ENCODE results near the gene CARD19. TPM values are rescaled to one million over a fixed set of nuclear protein-coding genes. Genes with fewer than 3 reads are reported as not detected.

The CARD19 gene
- total RNA-seq, 4 donors from 2014 or later = 34.7 to 74.4 (median 58.9) TPM

- no peak for TF ChIP-seq CTCF (IDR thresholded peaks at IDR 0.05)
- no peak for TF ChIP-seq POLR2A (IDR thresholded peaks at IDR 0.05)
- no peak overlapping the region for H3K27ac ChIP-seq
- no peak for DNase-seq
These were observed 59.9 kb downstream of the CARD19 start for GRCh38 chr9:93155716-93156474.

GRCh38 chr9:93156475-93157008 is 60.5 kb downstream of the CARD19 start:
- Histone ChIP-seq H3K27me3 (no peaks in the 10 kb centered on the region), H3K4me1 (peaks cover 0 to 7% (median 2%) of the 10 kb centered on the region in 4 donors), H3K4me3 (no peak overlapping the region), H3K36me3 (no peaks in the 10 kb centered on the region), H3K27ac (no peak overlapping the region), H3K9me3 (no peaks in the 10 kb centered on the region)
- no peak for DNase-seq
- TF ChIP-seq CTCF (IDR thresholded peaks at IDR 0.05) (no peak), POLR2A (IDR thresholded peaks at IDR 0.05) (no peak)

More at GRCh38 chr9:93155716-93156474, 59.9 kb downstream of the CARD19 start:
- no peaks in the 10 kb centered on the region for H3K9me3 ChIP-seq
- no peaks in the 10 kb centered on the region for H3K36me3 ChIP-seq
- no peaks in the 10 kb centered on the region for H3K27me3 ChIP-seq
- peaks cover 0 to 7% (median 2%) of the 10 kb centered on the region in 4 donors for H3K4me1 ChIP-seq
- H3K4me3 ChIP-seq = no peak overlapping the region

GRCh38 chr9:93159601-93160471 is 63.8 kb downstream of the CARD19 start:
- Histone ChIP-seq H3K9me3 (no peaks in the 10 kb centered on the region), H3K4me3 (no peak overlapping the region), H3K4me1 (peaks cover 0 to 7% (median 2%) of the 10 kb centered on the region in 4 donors), H3K27ac (no peak overlapping the region), H3K27me3 (no peaks in the 10 kb centered on the region), H3K36me3 (no peaks in the 10 kb centered on the region)
- peak; percentile 72 to 90 (median 90) for DNase-seq
- TF ChIP-seq POLR2A (IDR thresholded peaks at IDR 0.05) (no peak), CTCF (IDR thresholded peaks at IDR 0.05) (peak; percentile 73 to 98 (median 96))

- no peaks in the 10 kb centered on the region for H3K27me3 ChIP-seq
- H3K36me3 ChIP-seq = no peaks in the 10 kb centered on the region
- no peaks in the 10 kb centered on the region for H3K9me3 ChIP-seq
- TF ChIP-seq CTCF (IDR thresholded peaks at IDR 0.05) = no peak
- TF ChIP-seq POLR2A (IDR thresholded peaks at IDR 0.05) = no peak
- no peak overlapping the region for H3K4me3 ChIP-seq
- peaks cover 0 to 7% (median 2%) of the 10 kb centered on the region in 4 donors for H3K4me1 ChIP-seq
- DNase-seq = no peak
- no peak overlapping the region for H3K27ac ChIP-seq
These were observed 66.0 kb downstream of the CARD19 start for GRCh38 chr9:93161786-93162562.

Other genes starting within 250 kb of the CARD19 start
- 10 to 100 TPM in 1 of 4 donors, 1 to 10 TPM in 3; 9.8 to 23.9 (median 9.9) TPM for gene ZNF484, start 218.2 kb upstream of the CARD19 start, total RNA-seq
- gene FGD3, start 148.7 kb upstream of the CARD19 start, total RNA-seq = 10 to 100 TPM in 1 of 4 donors, 1 to 10 TPM in 3; 4.6 to 48.7 (median 7.8) TPM
- 10 to 100 TPM in 1 of 4 donors, 1 to 10 TPM in 3; 5.5 to 21.5 (median 7.9) TPM for gene SUSD3, start 37.5 kb upstream of the CARD19 start, total RNA-seq
- gene NINJ1, start 38.0 kb downstream of the CARD19 start, total RNA-seq = 10 to 100 TPM; 47.0 to 56.8 (median 54.5) TPM
- gene WNK2, start 87.9 kb downstream of the CARD19 start, total RNA-seq = 100 to 1,000 TPM; 155 to 577 (median 259) TPM

Data from Peyer's patch (tissue), 4 donors.